Fibroblast of the aortic adventitia (primary cell): ENCODE measurements around the gene BBOX1. TPM values are rescaled to one million over a fixed set of nuclear protein-coding genes. Genes with fewer than 3 reads are reported as not detected.
A peak's percentile ranks its signal among the peaks of the same experiment; 100 is the strongest.
"Not testable (repeated sequence)": the region's sequence is repeated elsewhere in the genome, so short reads cannot be mapped to it uniquely, and the experiment has no call there.

Experiments
- DNase-seq: peaks from one replicate; pipeline ENCODE4 v3.0.0-alpha.2; 2010; ENCODE audit warnings: low read depth
- H3K4me3 ChIP-seq: 2 replicates; pipeline ENCODE4 v1.5.1; 2011; ENCODE audit warnings: low read depth, mild to moderate bottlenecking, control low read depth, low read length, moderate library complexity
- CTCF ChIP-seq: IDR thresholded peaks from 2 replicates; pipeline ENCODE4 v1.5.1; 2011; ENCODE audit warnings: mild to moderate bottlenecking, low read length, control low read depth, inconsistent platforms; ENCODE audit not compliant: insufficient read depth
- total RNA-seq: library from RNA; depleted of rRNA; stranded (reverse); fragments of >200 nt; gene quantifications from 2 replicates; pipeline ENCODE4 v1.2.3, GENCODE V29; 2012; ENCODE audit warnings: low replicate concordance

Gene BBOX1
- total RNA-seq, 1 donor = not detected

GRCh38 chr11:27119396-27119795 is 78.8 kb downstream of the BBOX1 start:
- H3K4me3 ChIP-seq = no peak overlapping the region
- TF ChIP-seq CTCF = no peak
- no peak for DNase-seq

GRCh38 chr11:27120211-27120610 is 79.6 kb downstream of the BBOX1 start:
- DNase-seq = peak; percentile 40
- TF ChIP-seq CTCF = no peak
- no peak overlapping the region for H3K4me3 ChIP-seq

- H3K4me3 ChIP-seq = no peak overlapping the region
- DNase-seq = no peak
- TF ChIP-seq CTCF = no peak
Measured at GRCh38 chr11:27122001-27122400, 81.4 kb downstream of the BBOX1 start.

GRCh38 chr11:27124514-27125264 is 84.1 kb downstream of the BBOX1 start:
- no peak overlapping the region for H3K4me3 ChIP-seq
- peak; percentile 65 for DNase-seq
- peak; percentile 25 for TF ChIP-seq CTCF

GRCh38 chr11:27129686-27130085 is 89.1 kb downstream of the BBOX1 start:
- peak; percentile 73 for DNase-seq
- no peak overlapping the region for H3K4me3 ChIP-seq
- no peak for TF ChIP-seq CTCF

- no peak overlapping the region for H3K4me3 ChIP-seq
- TF ChIP-seq CTCF = no peak
- no peak for DNase-seq
Measured at GRCh38 chr11:27130806-27131205, 90.2 kb downstream of the BBOX1 start.

- not testable (repeated sequence) for DNase-seq, H3K4me3 ChIP-seq
Measured at GRCh38 chr11:27135924-27136329, 95.3 kb downstream of the BBOX1 start.
